Measurements from ENCODE around the gene FLVCR1.

DNA sequence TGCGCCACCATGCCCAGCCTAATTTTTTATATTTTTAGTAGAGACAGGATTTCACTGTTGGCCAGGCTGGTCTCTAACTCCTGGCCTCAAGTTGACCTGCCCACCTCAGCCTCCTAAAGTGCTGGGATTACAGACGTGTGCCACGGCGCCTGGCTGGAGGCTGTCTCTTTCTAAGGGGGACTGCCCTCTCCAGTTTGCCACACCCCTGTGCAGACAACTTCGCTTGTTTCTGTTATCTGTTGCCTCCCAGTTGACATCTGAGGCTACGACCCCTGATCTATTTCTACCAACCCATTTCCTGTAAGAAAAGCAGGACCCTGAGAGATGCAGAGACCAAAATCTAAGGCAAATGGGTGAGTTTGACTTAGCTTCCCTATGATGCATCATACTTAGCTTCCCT is 68.3 kb downstream of the FLVCR1 start:
- TF ChIP-seq, protein P1, sequence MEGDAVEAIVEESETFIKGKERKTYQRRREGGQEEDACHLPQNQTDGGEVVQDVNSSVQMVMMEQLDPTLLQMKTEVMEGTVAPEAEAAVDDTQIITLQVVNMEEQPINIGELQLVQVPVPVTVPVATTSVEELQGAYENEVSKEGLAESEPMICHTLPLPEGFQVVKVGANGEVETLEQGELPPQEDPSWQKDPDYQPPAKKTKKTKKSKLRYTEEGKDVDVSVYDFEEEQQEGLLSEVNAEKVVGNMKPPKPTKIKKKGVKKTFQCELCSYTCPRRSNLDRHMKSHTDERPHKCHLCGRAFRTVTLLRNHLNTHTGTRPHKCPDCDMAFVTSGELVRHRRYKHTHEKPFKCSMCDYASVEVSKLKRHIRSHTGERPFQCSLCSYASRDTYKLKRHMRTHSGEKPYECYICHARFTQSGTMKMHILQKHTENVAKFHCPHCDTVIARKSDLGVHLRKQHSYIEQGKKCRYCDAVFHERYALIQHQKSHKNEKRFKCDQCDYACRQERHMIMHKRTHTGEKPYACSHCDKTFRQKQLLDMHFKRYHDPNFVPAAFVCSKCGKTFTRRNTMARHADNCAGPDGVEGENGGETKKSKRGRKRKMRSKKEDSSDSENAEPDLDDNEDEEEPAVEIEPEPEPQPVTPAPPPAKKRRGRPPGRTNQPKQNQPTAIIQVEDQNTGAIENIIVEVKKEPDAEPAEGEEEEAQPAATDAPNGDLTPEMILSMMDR (IDR thresholded peaks at IDR 0.05), result no peak
- no peak for TF ChIP-seq EP300 (IDR thresholded peaks at IDR 0.05)

Measured in upper lobe of left lung (tissue), 4 donors.